H1 (cell line): ENCODE data around the gene MOB3C. TPM values are rescaled to one million over a fixed set of nuclear protein-coding genes. Genes with fewer than 3 reads are reported as not detected.

Source experiments
- CTCF ChIA-PET: fragments of 300-600 bp; sonication (Branson Sonifier 250); formaldehyde crosslinking; loops from one replicate; lab custom pipeline; 2021; ENCODE audit not compliant: partially characterized antibody; lab: Charles Lee
- POLR2A ChIA-PET: fragments of 300-600 bp; sonication (Branson Sonifier 250); formaldehyde crosslinking; loops from one replicate; lab custom pipeline; 2021; ENCODE audit warnings: inconsistent platforms; ENCODE audit not compliant: partially characterized antibody; lab: Charles Lee
- DNase-seq, 2 experiments: peaks; one replicate each; pipeline versions ENCODE4 v3.0.0 to v3.0.0-alpha.2; 2010 to 2022; ENCODE audit warnings: low spot score in 2 of 2, low read depth in 1 of 2, mixed read lengths in 1 of 2
- FAIRE-seq: peaks from 2 replicates; lab custom pipeline; 2011; peaks lifted over from hg19 to GRCh38; lab: Jason Lieb, UNC
- H2AFZ ChIP-seq: 2 replicates; pipeline ENCODE4 v1.8.1; 2012; ENCODE audit warnings: low read length, inconsistent platforms
- H2AK5ac ChIP-seq: 2 replicates; pipeline ENCODE4 v1.6.1; 2013; ENCODE audit warnings: low read depth, low read length
- H2BK120ac ChIP-seq: replicated peaks from 2 replicates; pipeline ENCODE3; 2013; ENCODE audit warnings: low read depth, low read length, inconsistent platforms
- H2BK12ac ChIP-seq: 2 replicates; pipeline ENCODE4 v1.6.1; 2013; ENCODE audit warnings: low read depth, low read length
- H2BK15ac ChIP-seq: 2 replicates; pipeline ENCODE4 v1.6.1; 2013; ENCODE audit warnings: low read length
- H2BK20ac ChIP-seq: 2 replicates; pipeline ENCODE4 v1.6.1; 2013; ENCODE audit warnings: low read length
- H2BK5ac ChIP-seq: 2 replicates; pipeline ENCODE4 v1.6.1; 2013; ENCODE audit warnings: low read depth, low read length
- H3K14ac ChIP-seq: 2 replicates; pipeline ENCODE4 v1.6.1; 2013; ENCODE audit warnings: inconsistent platforms; ENCODE audit not compliant: insufficient read length
- H3K18ac ChIP-seq: 2 replicates; pipeline ENCODE4 v1.6.1; 2013; ENCODE audit warnings: low read length; ENCODE audit errors: extremely low read depth
- H3K23ac ChIP-seq: 2 replicates; pipeline ENCODE4 v1.6.1; 2013; ENCODE audit warnings: inconsistent platforms; ENCODE audit not compliant: insufficient read length
- H3K23me2 ChIP-seq: 2 replicates; pipeline ENCODE4 v1.6.1; 2013; ENCODE audit warnings: low read depth, low read length
- H3K27ac ChIP-seq: 2 replicates; pipeline ENCODE4 v1.6.1; 2011; ENCODE audit warnings: low read depth, low read length, inconsistent platforms
- H3K27me3 ChIP-seq, 4 experiments: replicated peaks in 1 of 4; 1 replicate in 1 of 4; 2 replicates in 3 of 4; pipeline versions ENCODE4 v1.6.1 to v1.8.1; 2011 to 2013; ENCODE audit warnings: low read length in 3 of 4, mild to moderate bottlenecking in 3 of 4, inconsistent platforms in 2 of 4, mixed read lengths in 2 of 4, moderate library complexity in 1 of 4; ENCODE audit not compliant: control insufficient read depth in 3 of 4, insufficient read depth in 3 of 4; ENCODE audit errors: extremely low read depth in 1 of 4
- H3K36me3 ChIP-seq, 4 experiments: 2 replicates each; pipeline versions ENCODE4 v1.6.1 to v1.8.1; 2011 to 2013; ENCODE audit warnings: mild to moderate bottlenecking in 4 of 4, low read length in 3 of 4, moderate library complexity in 2 of 4, control low read depth in 1 of 4, inconsistent platforms in 1 of 4; ENCODE audit not compliant: insufficient read depth in 4 of 4, control insufficient read depth in 2 of 4
- H3K4ac ChIP-seq: replicated peaks from 2 replicates; pipeline ENCODE3; 2013; ENCODE audit warnings: low read length, low read depth, mixed read lengths, inconsistent platforms; ENCODE audit not compliant: insufficient read length
- H3K4me1 ChIP-seq, 4 experiments: replicated peaks in 1 of 4; 1 replicate in 1 of 4; 2 replicates in 3 of 4; pipeline versions ENCODE4 v1.6.1 to v1.8.1; 2011 to 2013; ENCODE audit warnings: low read length in 3 of 4, inconsistent platforms in 2 of 4, mixed read lengths in 1 of 4; ENCODE audit not compliant: insufficient read depth in 4 of 4, control insufficient read depth in 3 of 4
- H3K4me2 ChIP-seq, 2 experiments: 2 replicates each; pipeline versions ENCODE4 v1.6.1 to v1.8.1; 2011 to 2013; ENCODE audit warnings: low read depth in 2 of 2, low read length in 2 of 2, control low read depth in 1 of 2, inconsistent platforms in 1 of 2, mild to moderate bottlenecking in 1 of 2; ENCODE audit not compliant: insufficient read depth in 1 of 2
- H3K4me3 ChIP-seq, 4 experiments: fragments of 200-600, 300-600 bp in 1 of 4; sonication (generic), shearing (Covaris generic), sonication (Bioruptor Twin) in 1 of 4; 2 replicates each; pipeline versions ENCODE4 v1.5.1 to v1.8.1; 2011 to 2016; ENCODE audit warnings: low read length in 4 of 4, low read depth in 3 of 4, control low read depth in 2 of 4, inconsistent platforms in 2 of 4, mild to moderate bottlenecking in 2 of 4, mixed read lengths in 1 of 4, moderate library complexity in 1 of 4; ENCODE audit not compliant: insufficient read depth in 2 of 4; ENCODE audit errors: extremely low read depth in 1 of 4
- H3K56ac ChIP-seq: replicated peaks from 2 replicates; pipeline ENCODE3; 2013; ENCODE audit warnings: low read depth, mild to moderate bottlenecking, mixed read lengths, low read length, inconsistent platforms; ENCODE audit not compliant: insufficient read length
- H3K79me1 ChIP-seq: 2 replicates; pipeline ENCODE4 v1.6.1; 2013; ENCODE audit warnings: low read depth, low read length, control low read depth
- H3K79me2 ChIP-seq, 2 experiments: 2 replicates each; pipeline versions ENCODE4 v1.6.1 to v1.8.1; 2012 to 2013; ENCODE audit warnings: low read length in 2 of 2, mild to moderate bottlenecking in 2 of 2, inconsistent platforms in 1 of 2; ENCODE audit not compliant: insufficient read depth in 2 of 2, control insufficient read depth in 1 of 2
- H3K9ac ChIP-seq, 4 experiments: replicated peaks in 1 of 4; 1 replicate in 1 of 4; 2 replicates in 3 of 4; pipeline versions ENCODE4 v1.6.1 to v1.8.1; 2011 to 2013; ENCODE audit warnings: low read depth in 3 of 4, low read length in 3 of 4, control low read depth in 2 of 4, mild to moderate bottlenecking in 2 of 4, moderate library complexity in 2 of 4, inconsistent platforms in 1 of 4; ENCODE audit errors: extremely low read depth in 1 of 4
- H3K9me3 ChIP-seq, 2 experiments: 2 replicates each; pipeline versions ENCODE4 v1.6.1 to v1.8.1; 2012 to 2013; ENCODE audit warnings: mild to moderate bottlenecking in 2 of 2, moderate library complexity in 2 of 2, control low read depth in 1 of 2, inconsistent platforms in 1 of 2, low read depth in 1 of 2, low read length in 1 of 2, mixed read lengths in 1 of 2; ENCODE audit not compliant: insufficient read depth in 2 of 2
- H4K20me1 ChIP-seq, 2 experiments: replicated peaks in 1 of 2; 2 replicates each; pipeline versions ENCODE3 to v1.8.1; 2011 to 2013; ENCODE audit warnings: inconsistent platforms in 2 of 2, low read length in 2 of 2, mild to moderate bottlenecking in 1 of 2; ENCODE audit not compliant: insufficient read depth in 2 of 2, control insufficient read depth in 1 of 2
- H4K5ac ChIP-seq: 2 replicates; pipeline ENCODE4 v1.6.1; 2013; ENCODE audit warnings: low read length, low read depth, mixed read lengths, inconsistent platforms; ENCODE audit not compliant: insufficient read length
- H4K8ac ChIP-seq: 2 replicates; pipeline ENCODE4 v1.8.0; 2013; ENCODE audit warnings: mild to moderate bottlenecking, moderate library complexity, low read length, inconsistent platforms; ENCODE audit not compliant: insufficient read depth; ENCODE audit errors: extremely low read depth
- H4K91ac ChIP-seq: replicated peaks from 2 replicates; pipeline ENCODE3; 2013; ENCODE audit warnings: low read length, mixed read lengths, inconsistent platforms; ENCODE audit not compliant: insufficient read length
- BACH1 ChIP-seq: IDR thresholded peaks from 2 replicates; pipeline ENCODE4 v1.6.1; 2012; ENCODE audit warnings: low read length, improper control_type of control experiment
- EGR1 ChIP-seq: IDR thresholded peaks from 2 replicates; pipeline ENCODE4 v1.6.1; 2011; ENCODE audit warnings: low read depth, low read length, borderline replicate concordance
- GABPA ChIP-seq: IDR thresholded peaks from 2 replicates; pipeline ENCODE4 v1.6.1; 2011; ENCODE audit warnings: mild to moderate bottlenecking, low read length, moderate library complexity, borderline replicate concordance; ENCODE audit not compliant: insufficient read depth
- MAX ChIP-seq: IDR thresholded peaks from 2 replicates; pipeline ENCODE4 v1.6.1; 2012; ENCODE audit warnings: inconsistent platforms
- RNF2 ChIP-seq: fragments of 200-900, 300-1000 bp; sonication (generic); IDR thresholded peaks from 2 replicates; pipeline ENCODE4 v1.7.1; 2016; ENCODE audit warnings: borderline replicate concordance, low read depth, mild to moderate bottlenecking, antibody characterized with exemption, low read length; ENCODE audit not compliant: poor library complexity, severe bottlenecking; ENCODE audit errors: missing control alignments
- RXRA ChIP-seq: IDR thresholded peaks from 2 replicates; pipeline ENCODE4 v1.6.1; 2011; ENCODE audit warnings: low read depth, mild to moderate bottlenecking, low read length, moderate library complexity; ENCODE audit not compliant: insufficient read depth
- SAP30 ChIP-seq: fragments of 300-600 bp; sonication (generic); IDR thresholded peaks from 2 replicates; pipeline ENCODE4 v1.7.1; 2012; ENCODE audit warnings: low read length, moderate library complexity, mild to moderate bottlenecking, inconsistent platforms; ENCODE audit not compliant: insufficient read depth, insufficient replicate concordance
- SP1 ChIP-seq: IDR thresholded peaks from 2 replicates; pipeline ENCODE4 v1.6.1; 2011; ENCODE audit warnings: low read depth, low read length
- TBP ChIP-seq: IDR thresholded peaks from 2 replicates; pipeline ENCODE4 v1.6.1; 2011; ENCODE audit warnings: low read depth, low read length, improper control_type of control experiment
- WGBS, 2 experiments: shearing (Covaris generic) in 1 of 2; methylation state at CpG; one replicate each; pipeline versions ENCODE4 v1.1.6 to v1.1.7; 2013 to 2015; ENCODE audit warnings: low lambda C conversion rate in 2 of 2, mixed read lengths in 2 of 2, inconsistent platforms in 1 of 2, low coverage in 1 of 2, missing lambda C conversion rate in 1 of 2; ENCODE audit not compliant: insufficient replicate concordance in 2 of 2, insufficient coverage in 1 of 2, insufficient read length in 1 of 2; ENCODE audit errors: extremely low coverage in 1 of 2, missing lambda C conversion rate in 1 of 2; 5-methylcytosine and 5-hydroxymethylcytosine counted together
- polyA plus RNA-seq, 7 experiments: library from polyadenylated mRNA; depleted of rRNA in 3 of 7; stranded (reverse) in 5 of 7; unstranded in 2 of 7; fragments of >200 nt in 5 of 7; fragments of 200-250 nt in 2 of 7; gene quantifications; 1 replicate in 5 of 7; 2 replicates in 1 of 7; 4 replicates in 1 of 7; pipeline versions ENCODE4 v1.2.1 to v1.2.3, GENCODE V29; 2011 to 2013; ENCODE audit warnings: missing spikeins in 2 of 7, mixed read lengths in 2 of 7
- total RNA-seq: library from RNA; stranded (reverse); fragmentation: NEBNext Ultra II Directional; extraction: Animal tissue kit (Norgen Biotek cat#: 25700); gene quantifications from 2 replicates; pipeline ENCODE4 v1.2.1, GENCODE V29; 2021

MOB3C gene
- total and polyA plus RNA-seq, 2 of the 8 experiments (the other 6 are each of a cell fraction or from before 2014, with no cell fraction given) = 5.8 to 6.6 TPM

- no peaks in the 10 kb centered on the region for H3K9me3 ChIP-seq
- no peaks in the 10 kb centered on the region for H3K27me3 ChIP-seq
- no peak overlapping the region for H4K8ac ChIP-seq
- H2AK5ac ChIP-seq = no peak overlapping the region
- ChIA-PET POLR2A (no interaction called here), CTCF (no interaction called here)
- H4K91ac ChIP-seq = no peak overlapping the region
- no peak overlapping the region for H4K5ac ChIP-seq
- no peaks in the 10 kb centered on the region for H3K79me2 ChIP-seq
- H3K36me3 ChIP-seq = no peaks in the 10 kb centered on the region; a peak in 2 of 8 replicates
- no peak overlapping the region for H2BK20ac ChIP-seq
- no peak overlapping the region for H2AFZ ChIP-seq
- no peak overlapping the region for H2BK120ac ChIP-seq
- no peak overlapping the region for H3K9ac ChIP-seq
- no peak overlapping the region for H3K23ac ChIP-seq
- no peak overlapping the region for H2BK12ac ChIP-seq
- H2BK15ac ChIP-seq = no peak overlapping the region
- 90% methylated on average over 5 of the region's 5 CpGs; no CpG with 5 or more reads in 1 of the 2 experiments for WGBS, 2 experiments
- H3K56ac ChIP-seq = no peak overlapping the region
- H3K14ac ChIP-seq = no peak overlapping the region
- TF ChIP-seq BACH1 = no peak
- TF ChIP-seq TBP = no peak
- TF ChIP-seq SP1 = no peak
- no peak for TF ChIP-seq GABPA
- TF ChIP-seq RXRA = no peak
- TF ChIP-seq SAP30 = no peak
- TF ChIP-seq MAX = no peak
- TF ChIP-seq RNF2 = no peak
- TF ChIP-seq EGR1 = no peak
- H2BK5ac ChIP-seq = no peak overlapping the region
- H3K27ac ChIP-seq = no peak overlapping the region
- H4K20me1 ChIP-seq = no peaks in the 10 kb centered on the region
- no peak overlapping the region for H3K18ac ChIP-seq
- H3K4ac ChIP-seq = no peak overlapping the region
- H3K4me1 ChIP-seq = no peaks in the 10 kb centered on the region; a peak in 1 of 7 replicates
- no peak for DNase-seq
- H3K4me3 ChIP-seq = no peak overlapping the region
- no peak overlapping the region for H3K4me2 ChIP-seq
- H3K79me1 ChIP-seq = no peaks in the 10 kb centered on the region; the same call in 1 of the 2 replicates
- FAIRE-seq = no peak
- no peaks in the 10 kb centered on the region for H3K23me2 ChIP-seq
Observed at GRCh38 chr1:46594063-46594462, 22.5 kb downstream of the MOB3C start.
